T-helper 9 cell (primary cell): Measurements from ENCODE around the gene MRAS.
"Not testable (repeated sequence)": the region's sequence is repeated elsewhere in the genome, so short reads cannot be mapped to it uniquely, and the experiment has no call there.

Experiments
- DNase-seq: peaks from one replicate; pipeline ENCODE4 v3.0.0-alpha.2; 2020

MRAS gene

GRCh38 chr3:138367911-138368310, 19.5 kb downstream of the MRAS start:
- DNase-seq: no peak

- no peak for DNase-seq
Measured at GRCh38 chr3:138369151-138369900, 20.9 kb downstream of the MRAS start.

GRCh38 chr3:138370321-138370720, 21.9 kb downstream of the MRAS start:
- DNase-seq: no peak

GRCh38 chr3:138371070-138371965, 22.9 kb downstream of the MRAS start:
- no peak for DNase-seq

DNA sequence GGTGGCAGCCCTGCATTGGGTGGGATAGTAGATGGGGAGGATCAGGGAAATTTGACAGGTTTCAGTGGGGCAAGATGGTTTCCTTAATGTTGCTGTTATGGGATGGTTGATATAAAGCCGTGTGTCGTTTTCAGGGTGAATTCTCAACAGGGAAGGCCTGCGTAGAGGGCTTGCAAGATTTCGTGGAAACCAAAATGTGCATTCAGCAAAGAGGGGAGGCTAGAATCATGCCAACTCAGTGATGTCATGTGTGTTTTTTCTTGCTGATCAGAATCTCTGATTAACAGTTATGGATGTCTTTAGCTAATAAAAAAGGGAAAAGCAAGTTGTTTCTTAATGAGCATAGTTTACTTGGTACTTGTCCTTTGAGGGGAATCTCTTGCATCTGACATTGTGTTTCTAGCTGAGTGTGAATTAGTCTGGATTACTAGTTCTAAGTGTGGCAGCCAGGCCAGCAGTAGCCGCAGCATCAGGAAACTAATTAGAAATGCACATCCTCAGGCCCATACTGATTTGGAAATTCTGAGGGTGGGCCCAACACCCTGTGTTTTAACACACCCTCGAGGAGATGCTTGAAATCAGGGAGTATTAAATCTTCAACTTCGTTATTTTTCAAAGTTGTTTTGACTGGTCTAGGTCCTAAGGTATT, 24.8 kb downstream of the MRAS start:
- no peak for DNase-seq

- no peak for DNase-seq
Measured at GRCh38 chr3:138373736-138374094, 25.3 kb downstream of the MRAS start.

GRCh38 chr3:138374573-138375134, 26.3 kb downstream of the MRAS start:
- DNase-seq: no peak

- DNase-seq: no peak
Measured at GRCh38 chr3:138375447-138375846, 27.1 kb downstream of the MRAS start.

- no peak for DNase-seq
Measured at GRCh38 chr3:138376663-138377062, 28.3 kb downstream of the MRAS start.

DNA sequence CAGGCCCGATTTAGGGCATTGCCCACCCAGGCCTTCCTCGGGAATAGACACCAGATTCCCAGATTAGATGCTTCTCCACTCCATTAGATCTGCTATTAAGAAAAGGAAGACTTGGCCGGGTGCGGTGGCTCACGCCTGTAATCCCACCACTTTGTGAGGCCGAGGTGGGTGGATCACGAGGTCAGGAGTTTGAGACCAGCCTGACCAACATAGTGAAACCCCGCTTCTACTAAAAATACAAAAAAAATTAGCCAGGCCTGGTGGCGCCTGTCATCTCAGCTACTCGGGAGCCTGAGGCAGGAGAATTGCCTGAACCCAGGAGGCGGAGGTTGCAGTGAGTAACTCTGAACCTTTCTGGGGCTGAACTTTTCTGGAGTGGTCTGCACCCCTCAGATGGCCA, 28.8 kb downstream of the MRAS start:
- DNase-seq: not testable (repeated sequence)

DNA sequence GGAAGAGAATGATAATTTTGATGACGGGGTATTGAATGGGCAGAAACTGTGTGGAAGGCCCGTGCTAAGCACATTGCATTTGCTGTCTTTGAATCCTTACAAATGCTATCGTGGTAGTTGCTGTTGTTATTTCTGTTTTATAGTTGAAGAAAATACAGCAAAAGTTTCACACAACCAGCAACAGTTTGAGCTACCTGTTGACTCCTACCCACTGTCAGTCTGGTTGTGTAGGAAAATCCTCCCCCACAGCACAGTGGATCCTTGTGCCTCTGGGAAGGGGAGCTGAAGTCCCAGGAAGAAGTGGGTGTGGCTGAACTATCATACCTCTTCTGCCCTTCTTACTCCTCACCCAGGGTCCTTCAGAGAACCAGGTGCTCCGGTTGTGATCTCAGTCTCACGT, 29.4 kb downstream of the MRAS start:
- DNase-seq: no peak

DNA sequence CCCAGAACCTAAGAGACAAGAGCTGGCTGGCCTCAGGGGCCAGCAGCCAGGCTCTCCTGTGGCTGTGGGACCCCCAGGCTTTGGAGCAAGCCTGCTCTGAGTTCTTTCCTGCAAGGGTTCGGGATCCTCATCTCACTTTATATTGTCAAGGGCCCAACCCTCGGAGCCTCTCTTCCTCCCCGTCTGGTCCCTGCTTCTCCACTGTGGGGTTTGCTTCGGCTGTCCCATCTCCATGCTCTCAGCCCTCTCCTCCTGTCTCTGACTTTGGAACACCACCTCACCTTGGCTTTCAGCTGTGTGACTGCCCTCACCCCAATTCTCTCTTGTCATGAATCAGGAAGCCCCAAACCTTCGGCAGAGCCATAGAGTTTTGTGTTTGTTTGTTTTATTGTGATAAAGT, 30.0 kb downstream of the MRAS start:
- DNase-seq: no peak

DNA sequence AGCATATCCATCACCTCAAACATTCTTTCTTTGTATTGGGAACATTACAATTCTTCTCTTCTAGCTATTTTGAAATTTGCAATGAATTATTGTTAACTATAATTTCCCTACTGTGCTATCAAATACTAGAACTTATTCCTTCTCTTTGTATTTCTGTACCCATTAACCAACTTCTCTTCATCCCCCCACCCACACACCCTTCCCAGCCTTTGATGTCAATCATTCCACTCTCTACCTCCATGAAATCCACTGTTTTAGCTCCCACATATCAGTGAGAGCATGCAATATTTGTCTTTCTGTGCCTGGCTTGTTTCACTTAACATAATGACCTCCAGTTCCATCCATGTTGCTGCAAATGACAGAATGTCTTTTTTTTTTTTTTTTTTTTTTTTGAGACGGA, 30.6 kb downstream of the MRAS start:
- no peak for DNase-seq

DNA sequence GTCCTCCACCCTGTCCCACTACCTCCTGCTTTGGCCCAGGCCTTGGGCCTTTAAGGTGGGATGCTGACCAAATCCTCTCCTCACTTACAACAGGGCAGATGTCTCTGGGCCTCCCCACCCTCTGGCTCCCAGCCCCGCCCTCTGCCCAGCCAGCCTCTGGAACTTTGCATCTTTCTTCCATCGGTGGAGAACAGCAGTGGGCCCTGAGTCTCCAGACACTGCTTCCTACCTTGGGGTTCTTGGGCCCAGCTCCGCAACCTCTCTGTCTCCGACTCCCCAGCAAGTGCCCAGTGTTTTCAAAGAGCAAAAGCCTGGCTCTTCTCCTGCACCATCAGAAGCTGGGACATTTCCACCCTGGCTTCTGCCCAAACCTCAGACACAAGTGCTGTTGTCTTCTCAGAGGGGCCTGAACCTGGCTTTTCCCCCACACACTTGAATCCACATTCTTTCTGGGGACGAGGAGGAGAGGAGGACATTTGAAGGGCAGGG, 33.1 kb downstream of the MRAS start:
- no peak for DNase-seq

DNA sequence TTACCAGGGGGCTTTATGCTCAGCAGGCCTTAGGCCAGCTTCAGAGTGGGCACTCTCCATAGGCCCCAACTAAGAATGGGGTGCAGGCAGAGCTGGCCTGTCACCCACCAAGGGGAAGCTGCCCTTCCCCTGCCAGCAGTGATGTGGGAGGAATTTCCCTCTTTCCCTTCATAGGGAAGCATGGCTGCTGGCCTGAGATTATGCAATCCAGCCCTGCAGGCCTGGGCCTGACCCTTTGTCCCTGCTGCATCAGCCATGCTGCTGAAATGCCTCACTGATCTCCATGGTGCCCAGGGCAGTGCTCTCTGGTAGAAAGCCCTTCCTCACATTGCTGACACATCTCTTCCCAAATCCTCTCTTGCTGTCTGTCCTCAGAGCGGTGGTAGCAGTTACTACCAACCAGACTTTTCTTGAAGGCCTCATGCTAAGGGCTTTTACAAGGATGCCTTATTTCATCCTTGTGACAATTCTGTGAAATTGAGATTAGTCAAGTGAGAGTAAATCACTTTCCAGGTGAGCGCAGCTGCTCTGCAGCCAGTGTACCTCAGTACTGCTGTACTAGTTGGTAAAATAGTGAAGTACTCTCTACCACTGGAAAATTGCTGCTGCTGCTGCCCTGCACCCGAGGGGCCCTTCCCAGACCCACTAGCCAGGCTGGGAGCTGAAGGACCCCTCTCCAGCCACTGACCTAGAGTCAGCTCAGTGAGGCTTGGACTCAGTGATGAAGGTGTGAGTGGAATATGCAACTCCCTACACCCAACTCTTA, 33.8 kb downstream of the MRAS start:
- DNase-seq: no peak

DNA sequence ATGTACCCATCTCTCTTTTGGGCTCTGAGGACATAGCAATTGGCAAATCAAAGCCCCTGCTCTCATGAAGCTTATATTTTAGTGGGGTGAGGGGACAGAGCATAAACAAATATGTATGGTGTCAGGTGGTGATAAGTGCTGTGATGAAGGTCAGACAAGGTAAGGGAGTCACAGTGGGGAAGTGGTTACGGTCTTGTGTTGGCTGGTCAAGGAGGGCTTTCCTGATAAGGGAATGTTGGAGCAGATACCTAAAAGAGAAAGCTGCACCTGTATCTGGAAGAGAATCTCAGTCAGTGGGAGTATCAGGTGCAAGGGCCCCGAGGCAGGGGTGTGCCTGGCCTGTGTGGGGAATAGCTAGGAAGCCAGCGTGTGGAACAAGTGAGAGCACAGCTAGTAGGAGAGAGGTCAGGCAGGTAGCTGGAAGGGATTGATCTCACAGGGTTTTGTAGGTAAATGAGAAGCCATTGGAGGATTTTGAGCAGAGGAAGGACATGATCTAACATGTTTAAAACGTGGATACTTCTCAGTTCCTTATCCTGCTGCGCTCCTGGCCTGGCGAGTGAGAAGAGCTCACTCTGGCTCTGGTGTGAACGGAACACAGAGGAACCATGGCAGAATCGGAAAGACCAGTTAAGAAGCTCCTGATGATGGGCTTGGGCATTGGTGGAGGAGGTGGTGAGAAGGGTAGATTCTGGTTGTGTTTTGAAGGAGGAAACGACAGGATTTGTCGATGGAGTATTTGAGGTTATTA, 35.5 kb downstream of the MRAS start:
- no peak for DNase-seq

DNA sequence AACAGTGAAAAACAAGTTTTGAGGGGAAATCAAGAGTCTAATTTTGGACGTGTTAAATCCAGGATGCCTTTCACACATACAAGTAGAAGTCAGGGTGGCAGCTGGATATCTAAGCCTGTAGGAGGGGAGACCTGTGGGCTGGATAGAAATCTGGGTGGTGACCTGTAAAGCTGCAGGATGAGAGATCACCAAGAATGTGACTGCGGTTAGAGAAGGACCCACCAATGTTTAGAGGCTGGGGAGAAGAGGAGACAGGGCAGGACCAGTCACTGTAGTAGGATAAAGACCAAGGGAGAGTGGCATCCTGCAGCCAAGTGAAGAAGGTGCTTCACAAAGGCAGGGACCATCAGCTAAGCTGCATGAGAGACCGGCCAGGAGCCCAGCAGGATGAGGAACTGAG, 36.2 kb downstream of the MRAS start:
- no peak for DNase-seq

GRCh38 chr3:138384976-138385375, 36.6 kb downstream of the MRAS start:
- DNase-seq: no peak

GRCh38 chr3:138389144-138389601, 40.8 kb downstream of the MRAS start:
- no peak for DNase-seq

DNA sequence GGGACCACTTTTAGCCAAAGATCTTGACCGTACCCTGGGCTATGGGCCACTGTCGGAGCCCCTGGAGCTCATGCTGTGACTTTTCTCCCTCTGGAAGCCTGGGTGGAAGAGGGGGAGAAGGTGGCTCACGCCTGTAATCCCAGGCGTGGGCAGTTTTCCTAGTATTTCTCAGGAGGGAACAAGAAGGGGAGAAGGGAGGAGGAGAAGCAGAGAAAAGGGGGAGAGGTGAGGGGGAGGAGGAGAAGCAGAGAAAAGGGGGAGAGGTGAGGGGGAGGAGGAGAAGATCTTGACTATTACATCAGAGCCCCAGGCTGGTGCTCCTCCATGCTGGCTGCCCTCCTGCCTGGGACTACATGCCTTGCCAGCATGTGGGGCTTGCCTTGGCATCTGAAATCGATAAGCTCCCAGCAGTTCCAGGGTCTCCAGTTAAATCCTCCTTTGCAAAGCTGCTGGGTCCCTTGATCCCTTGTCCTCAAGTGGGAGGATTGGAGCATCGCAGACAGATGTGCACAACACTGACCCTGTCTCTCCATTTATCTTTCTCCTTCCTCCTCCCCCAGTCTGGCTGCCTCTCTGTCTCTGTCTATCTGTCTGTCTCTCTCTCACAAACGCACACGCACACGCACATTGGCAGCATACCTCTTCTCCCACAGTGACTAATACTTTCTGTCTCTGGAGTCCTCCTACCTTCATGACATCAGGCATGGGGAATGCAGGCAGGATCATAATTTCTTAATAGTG, 41.6 kb downstream of the MRAS start:
- no peak for DNase-seq

- no peak for DNase-seq
Measured at GRCh38 chr3:138390582-138390932, 42.2 kb downstream of the MRAS start.
